Kidney (tissue), 14 donors: ENCODE data around the gene ZIC2. TPM values are rescaled to one million over a fixed set of nuclear protein-coding genes. Genes with fewer than 3 reads are reported as not detected.
A peak's percentile ranks its signal among the peaks of the same experiment; 100 is the strongest.

Experiments
- DNase-seq, 5 donors: peaks; one replicate each; pipeline ENCODE4 v3.0.0-alpha.2; 2013 to 2020
- FAIRE-seq: peaks from 2 replicates; lab custom pipeline; 2012; peaks lifted over from hg19 to GRCh38; lab: Jason Lieb, UNC
- H3K27ac ChIP-seq, 2 donors: one replicate each; pipeline ENCODE4 v1.7.0; 2013; ENCODE audit warnings: low read depth in 2 of 2, low read length in 2 of 2, inconsistent platforms in 1 of 2
- H3K27me3 ChIP-seq: one replicate; pipeline ENCODE4 v1.7.1; 2013; ENCODE audit warnings: low read length, inconsistent platforms; ENCODE audit not compliant: control insufficient read depth, insufficient read depth
- H3K36me3 ChIP-seq, 3 donors: one replicate each; pipeline versions ENCODE4 v1.7.0 to v1.7.1; 2013; ENCODE audit warnings: low read length in 3 of 3, control low read depth in 1 of 3, inconsistent platforms in 1 of 3; ENCODE audit not compliant: insufficient read depth in 3 of 3, control insufficient read depth in 2 of 3
- H3K4me1 ChIP-seq, 3 donors: one replicate each; pipeline versions ENCODE4 v1.7.0 to v1.7.1; 2013; ENCODE audit warnings: low read length in 3 of 3, inconsistent platforms in 1 of 3, low read depth in 1 of 3; ENCODE audit not compliant: control insufficient read depth in 2 of 3, insufficient read depth in 2 of 3
- H3K4me3 ChIP-seq, 3 donors: one replicate each; pipeline versions ENCODE4 v1.7.0 to v1.8.1; 2013; ENCODE audit warnings: low read length in 3 of 3, control low read depth in 1 of 3, inconsistent platforms in 1 of 3
- H3K9ac ChIP-seq, 3 donors: one replicate each; pipeline versions ENCODE4 v1.7.0 to v1.7.1; 2013; ENCODE audit warnings: low read length in 3 of 3, control low read depth in 1 of 3, inconsistent platforms in 1 of 3
- H3K9me3 ChIP-seq, 3 donors: one replicate each; pipeline versions ENCODE4 v1.7.0 to v1.7.1; 2013; ENCODE audit warnings: low read length in 3 of 3, control low read depth in 1 of 3, inconsistent platforms in 1 of 3; ENCODE audit not compliant: control insufficient read depth in 2 of 3, insufficient read depth in 1 of 3
- intact Hi-C: fragments of 100-400 bp; cut with DNase I; formaldehyde crosslinking; loops from one replicate; pipeline ENCODE4 v1.11.1; 2022
- polyA plus RNA-seq: library from polyadenylated mRNA; stranded (reverse); fragments of 350-450 nt; fragmentation: Illumina TruSeq; extraction: RNeasy Lipid Tissue Mini Kit (QIAGEN cat#74804); gene quantifications from one replicate; pipeline ENCODE4 v1.2.3, GENCODE V29; 2014; ENCODE audit warnings: low read depth, low replicate concordance; ENCODE audit not compliant: insufficient read depth
- total RNA-seq: library from RNA; stranded (reverse); fragmentation: NEBNext Ultra II Directional; extraction: Animal tissue kit (Norgen Biotek cat#: 25700); gene quantifications from one replicate; pipeline ENCODE4 v1.2.1, GENCODE V29; 2021
- TF ChIP-seq, protein P1 (sequence below): IDR thresholded peaks from 3 replicates; pipeline ENCODE4 v1.5.1; 2012; ENCODE audit warnings: mild to moderate bottlenecking, moderate library complexity, borderline replicate concordance; ENCODE audit not compliant: insufficient read depth; ENCODE audit errors: extremely low read depth
- donor health status: control.
- donor health status: control.
- donor health status: control.
- donor health status: control.
- donor health status: control.
- donor health status: DM: yes; HTN: yes; CAD: no.
- donor health status: Normal renal cell carcinoma (clear cell type).

ZIC2 gene
- total and polyA plus RNA-seq, 2 donors from 2014 or later: 0.13 to 1.4 TPM

DNA sequence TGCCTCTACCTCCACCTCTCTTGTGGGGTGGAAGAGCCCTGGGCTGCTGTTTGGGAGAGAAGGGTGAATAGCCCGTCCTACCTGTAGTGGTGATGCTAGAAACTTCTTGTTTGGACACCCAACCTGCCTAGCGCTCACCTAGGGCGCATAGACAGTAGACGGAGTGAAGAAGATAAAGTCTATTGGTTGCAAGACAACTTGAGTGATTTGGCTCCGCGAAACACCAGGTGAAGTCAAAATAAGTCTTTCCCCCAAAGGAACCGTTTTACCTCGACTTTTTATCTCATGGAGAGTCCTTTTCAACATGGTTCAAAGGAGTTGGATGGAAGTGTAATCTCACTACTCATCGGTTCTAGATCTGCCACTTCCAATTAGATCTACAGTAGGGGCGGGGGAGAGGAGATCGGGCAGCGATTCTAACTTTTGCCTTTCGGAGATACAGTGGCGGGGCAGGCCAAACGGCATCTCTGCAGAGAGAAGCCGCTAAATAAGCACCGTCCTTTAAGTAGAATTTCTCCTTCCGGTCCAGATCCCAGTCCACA, 9.3 kb upstream of the ZIC2 start:
- Histone ChIP-seq H3K9me3 (no peaks in the 10 kb centered on the region), H3K4me3 (no peak overlapping the region), H3K36me3 (no peaks in the 10 kb centered on the region), H3K9ac (no peak overlapping the region), H3K4me1 (peaks cover 0 to 10% (median 0%) of the 10 kb centered on the region in 3 donors), H3K27me3 (peaks cover 69% of the 10 kb centered on the region), H3K27ac (no peak overlapping the region)
- intact Hi-C loops: no loop called here
- FAIRE-seq (no peak), DNase-seq (peak in 3 of 5 donors; percentile 20 to 55 (median 25))
- TF ChIP-seq, protein P1, sequence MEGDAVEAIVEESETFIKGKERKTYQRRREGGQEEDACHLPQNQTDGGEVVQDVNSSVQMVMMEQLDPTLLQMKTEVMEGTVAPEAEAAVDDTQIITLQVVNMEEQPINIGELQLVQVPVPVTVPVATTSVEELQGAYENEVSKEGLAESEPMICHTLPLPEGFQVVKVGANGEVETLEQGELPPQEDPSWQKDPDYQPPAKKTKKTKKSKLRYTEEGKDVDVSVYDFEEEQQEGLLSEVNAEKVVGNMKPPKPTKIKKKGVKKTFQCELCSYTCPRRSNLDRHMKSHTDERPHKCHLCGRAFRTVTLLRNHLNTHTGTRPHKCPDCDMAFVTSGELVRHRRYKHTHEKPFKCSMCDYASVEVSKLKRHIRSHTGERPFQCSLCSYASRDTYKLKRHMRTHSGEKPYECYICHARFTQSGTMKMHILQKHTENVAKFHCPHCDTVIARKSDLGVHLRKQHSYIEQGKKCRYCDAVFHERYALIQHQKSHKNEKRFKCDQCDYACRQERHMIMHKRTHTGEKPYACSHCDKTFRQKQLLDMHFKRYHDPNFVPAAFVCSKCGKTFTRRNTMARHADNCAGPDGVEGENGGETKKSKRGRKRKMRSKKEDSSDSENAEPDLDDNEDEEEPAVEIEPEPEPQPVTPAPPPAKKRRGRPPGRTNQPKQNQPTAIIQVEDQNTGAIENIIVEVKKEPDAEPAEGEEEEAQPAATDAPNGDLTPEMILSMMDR: no peak

DNA sequence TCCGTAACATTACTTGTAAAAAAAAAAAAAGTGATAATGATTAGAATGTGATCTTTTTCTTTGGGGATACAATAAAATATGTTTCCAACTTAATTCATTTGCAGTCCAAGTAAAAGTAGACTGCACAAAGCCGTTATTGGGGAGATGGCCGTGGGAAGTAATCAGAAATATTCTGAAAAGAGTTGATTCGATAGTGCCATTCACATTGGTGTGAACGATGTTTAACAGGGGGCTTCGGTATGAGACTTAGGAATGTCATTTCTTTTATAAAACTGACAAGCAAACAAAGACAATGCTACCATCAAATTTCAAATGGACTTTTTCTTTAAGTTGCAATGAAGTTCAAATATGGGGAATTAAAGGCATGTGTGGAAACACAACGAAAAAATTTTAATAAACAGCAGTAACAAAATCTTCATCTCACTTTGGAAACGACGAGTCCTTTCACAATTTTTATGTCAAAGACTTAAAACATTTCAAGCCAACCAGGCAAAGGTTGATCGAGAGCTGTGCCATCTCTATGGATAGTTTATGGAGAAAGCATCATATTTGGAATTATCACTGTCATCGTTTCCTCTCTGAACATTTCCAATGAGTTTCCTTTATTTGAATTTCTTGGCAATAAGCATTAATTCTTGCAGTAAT, 8.3 kb upstream of the ZIC2 start:
- DNase-seq: peak in 2 of 5 donors; percentile 2 to 55
- no peak for FAIRE-seq

DNA sequence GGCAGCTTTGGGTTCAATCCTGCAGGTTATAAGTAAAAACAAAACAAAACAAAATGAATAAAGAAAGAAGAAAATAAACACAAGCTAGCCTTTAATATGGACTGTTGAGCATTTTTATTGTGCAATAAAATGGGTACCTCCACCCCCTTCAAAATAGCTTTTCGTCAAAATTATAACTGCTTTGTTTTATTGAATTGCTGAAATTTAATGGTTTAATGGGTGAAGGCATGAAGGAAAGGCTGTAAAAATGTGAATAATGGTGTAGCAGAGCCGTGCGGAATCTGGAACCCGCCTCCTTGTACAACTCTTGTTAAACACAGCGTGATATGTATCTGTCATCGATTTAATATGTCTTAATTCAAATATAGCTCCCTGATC, 7.8 kb upstream of the ZIC2 start:
- intact Hi-C loops: no loop called here
- Histone ChIP-seq H3K27me3 (peaks cover 75% of the 10 kb centered on the region), H3K9me3 (no peaks in the 10 kb centered on the region), H3K36me3 (no peaks in the 10 kb centered on the region), H3K4me1 (peaks cover 0 to 7% (median 0%) of the 10 kb centered on the region in 3 donors), H3K27ac (no peak overlapping the region), H3K9ac (no peak overlapping the region), H3K4me3 (no peak overlapping the region)
- FAIRE-seq: no peak
- peak in 2 of 5 donors; percentile 8 to 48 for DNase-seq
- TF ChIP-seq, protein P1: no peak

More for the DNA sequence above, 8.3 kb upstream of the ZIC2 start:
- Histone ChIP-seq H3K4me3 (no peak overlapping the region), H3K27me3 (peaks cover 73% of the 10 kb centered on the region), H3K27ac (no peak overlapping the region), H3K4me1 (peaks cover 0 to 10% (median 0%) of the 10 kb centered on the region in 3 donors), H3K9me3 (no peaks in the 10 kb centered on the region), H3K36me3 (no peaks in the 10 kb centered on the region), H3K9ac (no peak overlapping the region)
- intact Hi-C loops: no loop called here
- TF ChIP-seq, protein P1: no peak
